Measurements from ENCODE around the gene SLC6A9.

Gene SLC6A9

DNA sequence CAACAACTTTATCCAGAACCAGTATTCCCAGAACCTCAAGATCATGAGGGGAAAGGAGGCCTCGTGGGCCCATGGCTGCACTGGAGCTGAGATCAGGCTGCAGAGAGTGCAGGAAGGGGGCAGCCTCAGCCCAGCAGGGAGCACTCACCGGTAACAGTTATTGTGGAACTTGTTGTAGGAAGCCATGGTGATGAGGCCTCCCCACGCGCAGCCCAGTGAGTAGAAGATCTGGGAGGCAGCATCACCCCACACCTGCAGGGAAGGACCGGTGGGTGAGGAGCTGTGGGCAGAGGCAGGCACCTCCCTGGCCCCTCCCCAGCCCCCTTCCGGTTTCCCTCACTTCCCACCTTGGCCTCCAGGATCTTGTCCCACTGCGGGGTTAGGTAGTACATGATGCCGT, 29.1 kb downstream of the SLC6A9 start:
- DNase-seq (ENCODE audit: low spot score), result no peak

DNA sequence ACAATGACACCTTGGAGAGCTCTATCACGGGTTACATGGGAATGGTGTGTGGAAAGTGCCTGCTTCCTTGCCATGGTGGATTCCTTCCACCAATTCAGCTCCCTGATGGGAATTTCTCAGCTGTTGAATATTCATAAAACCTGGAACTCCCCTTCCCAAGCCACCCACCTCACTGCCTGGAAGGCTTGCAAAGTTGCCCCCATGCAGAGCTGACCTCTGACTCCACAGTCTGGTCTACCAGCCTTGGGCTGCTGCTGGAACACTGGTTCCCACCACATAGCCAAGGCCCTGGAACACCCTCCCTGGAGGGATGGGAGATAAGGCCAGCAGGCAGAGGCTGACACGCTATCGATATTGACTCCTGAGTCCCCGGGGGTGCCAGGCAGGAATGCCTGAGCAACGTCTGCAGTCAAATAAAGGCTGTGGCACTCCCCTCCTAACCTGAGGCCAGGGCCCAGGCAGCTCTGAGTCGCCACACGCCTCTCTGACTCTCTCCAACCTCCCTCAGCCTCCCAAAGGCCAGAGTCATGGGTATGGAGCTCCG, 31.1 kb downstream of the SLC6A9 start:
- no peak for DNase-seq (ENCODE audit: low spot score)

DNA sequence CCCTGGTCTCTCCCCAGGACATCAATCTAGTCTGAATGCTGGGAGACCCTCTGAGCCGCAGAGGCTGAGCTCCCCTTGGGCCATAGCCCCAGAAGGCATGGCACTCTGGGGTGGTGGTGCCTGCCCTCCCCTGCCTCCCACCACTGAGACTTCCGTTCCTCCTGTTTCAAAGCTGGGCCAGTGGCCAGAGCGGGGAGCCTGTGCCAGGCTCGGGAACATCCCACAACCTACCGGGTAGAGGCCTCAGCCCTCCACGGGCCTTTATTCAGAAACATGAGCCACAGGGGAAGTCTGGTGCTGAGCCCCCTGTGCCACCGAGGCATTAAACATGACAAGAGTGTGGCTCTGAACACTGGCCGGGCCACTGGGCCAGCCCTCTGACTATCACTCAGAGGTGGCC, 31.8 kb downstream of the SLC6A9 start:
- no peak for DNase-seq (ENCODE audit: low spot score)

DNA sequence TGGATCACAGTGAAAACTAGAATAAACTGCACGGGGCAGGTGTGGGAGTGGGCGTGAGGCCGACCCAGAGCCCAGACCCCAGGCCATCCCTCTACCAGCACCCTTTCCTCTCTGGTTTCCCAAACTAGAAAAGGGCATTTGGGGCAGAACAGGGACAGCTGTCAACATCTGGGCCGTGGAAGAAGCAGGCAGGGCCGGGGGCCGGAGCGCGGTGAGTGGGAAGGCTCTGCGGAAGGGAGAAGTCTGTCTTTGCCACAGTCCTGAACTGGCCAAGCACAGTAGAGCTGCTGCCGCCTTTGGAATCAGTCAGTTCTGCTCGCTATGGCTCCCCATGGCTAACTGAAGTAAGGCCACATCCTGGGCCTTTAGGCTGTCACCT, 33.3 kb downstream of the SLC6A9 start:
- no peak for DNase-seq (ENCODE audit: low spot score)

DNA sequence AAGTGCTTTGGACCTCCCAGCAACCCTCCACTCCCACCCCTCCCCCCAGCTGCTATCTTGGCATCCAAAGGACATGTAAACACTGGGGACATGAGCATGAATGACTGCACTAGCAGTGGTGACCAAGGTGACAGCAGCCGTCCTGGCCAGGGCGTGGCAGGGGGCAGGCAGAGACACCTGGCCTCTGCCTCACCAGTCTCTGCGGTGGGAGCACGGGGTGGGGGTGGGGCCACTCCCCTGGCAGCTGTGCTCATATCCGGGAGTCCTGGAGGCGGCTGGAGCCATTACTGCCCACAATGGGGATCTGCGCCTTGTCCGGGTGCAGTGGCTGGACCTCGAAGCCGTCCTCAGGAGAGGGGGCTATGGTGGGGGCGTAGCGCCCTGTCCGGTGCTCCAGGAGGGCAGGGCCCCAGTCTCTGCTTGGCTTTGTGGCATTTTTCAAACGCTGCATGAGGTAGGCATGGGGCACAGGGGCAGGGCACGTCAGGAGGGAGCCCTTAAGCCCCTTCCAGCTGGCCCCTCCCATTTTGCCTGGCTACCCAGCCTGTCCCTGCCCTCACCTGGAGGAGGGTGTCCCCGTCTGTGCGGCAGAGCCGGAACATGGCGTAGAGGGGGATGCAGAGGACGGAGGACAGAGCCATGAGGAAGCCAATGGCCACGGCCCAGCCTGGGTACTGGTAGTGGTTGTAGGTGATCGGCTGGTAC, 33.8 kb downstream of the SLC6A9 start:
- DNase-seq (ENCODE audit: low spot score), result peak; percentile 88

DNA sequence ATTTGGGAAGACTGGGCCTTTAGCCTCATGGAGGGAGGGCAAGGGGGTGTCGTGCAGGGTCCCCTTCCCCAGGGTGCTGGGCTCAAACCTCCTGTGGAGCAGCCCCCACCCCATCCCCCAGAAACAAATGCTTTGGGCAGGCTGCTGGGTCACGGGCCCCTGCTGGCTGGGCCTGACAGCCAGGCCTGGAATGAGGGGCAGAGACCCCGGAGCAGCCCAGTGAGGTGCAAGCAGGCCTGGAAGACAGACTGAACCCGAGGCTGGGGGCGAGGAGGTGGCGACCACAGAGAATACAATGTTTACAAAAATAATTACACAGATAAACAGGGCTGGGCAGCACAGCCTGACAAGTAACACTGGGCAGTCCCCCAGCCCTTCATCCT, 34.5 kb downstream of the SLC6A9 start:
- DNase-seq (ENCODE audit: low spot score), result no peak

DNA sequence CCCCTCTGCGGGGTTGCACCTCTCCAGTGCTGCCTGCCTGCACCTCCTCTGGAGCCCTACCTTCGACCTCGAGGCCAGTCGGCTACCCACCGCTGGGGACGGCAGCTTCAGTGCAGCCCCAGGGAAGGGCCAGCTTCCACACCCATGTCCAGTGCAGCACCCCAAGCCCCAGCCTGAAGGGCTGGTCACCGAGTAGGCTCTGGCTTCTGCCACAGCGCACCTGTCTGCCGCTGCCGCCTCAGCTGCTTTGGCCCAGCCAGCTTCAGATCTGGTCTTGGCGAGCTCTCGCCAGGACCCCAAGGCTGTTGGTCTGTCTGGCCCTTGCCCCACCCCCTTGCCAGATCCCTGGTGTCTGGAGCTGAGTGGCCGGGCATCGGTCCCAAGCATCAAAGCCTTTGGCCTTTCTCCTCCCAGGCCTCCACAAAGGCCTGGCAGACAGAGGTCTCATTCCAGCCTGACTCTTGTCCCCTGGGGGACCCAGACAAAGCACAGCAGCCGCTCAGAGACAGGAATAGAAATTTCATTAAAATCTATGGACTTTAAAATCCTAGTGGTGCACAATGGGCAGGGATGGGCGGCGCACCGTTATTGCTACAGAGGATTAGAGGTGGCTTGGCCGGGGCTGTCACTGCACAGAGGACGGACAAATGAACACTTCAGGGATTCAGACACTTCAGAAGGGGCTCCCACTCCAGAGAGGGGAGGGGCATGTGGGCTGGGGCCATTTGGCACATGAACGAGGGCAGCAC, 35.1 kb downstream of the SLC6A9 start:
- DNase-seq (ENCODE audit: low spot score), result no peak

DNA sequence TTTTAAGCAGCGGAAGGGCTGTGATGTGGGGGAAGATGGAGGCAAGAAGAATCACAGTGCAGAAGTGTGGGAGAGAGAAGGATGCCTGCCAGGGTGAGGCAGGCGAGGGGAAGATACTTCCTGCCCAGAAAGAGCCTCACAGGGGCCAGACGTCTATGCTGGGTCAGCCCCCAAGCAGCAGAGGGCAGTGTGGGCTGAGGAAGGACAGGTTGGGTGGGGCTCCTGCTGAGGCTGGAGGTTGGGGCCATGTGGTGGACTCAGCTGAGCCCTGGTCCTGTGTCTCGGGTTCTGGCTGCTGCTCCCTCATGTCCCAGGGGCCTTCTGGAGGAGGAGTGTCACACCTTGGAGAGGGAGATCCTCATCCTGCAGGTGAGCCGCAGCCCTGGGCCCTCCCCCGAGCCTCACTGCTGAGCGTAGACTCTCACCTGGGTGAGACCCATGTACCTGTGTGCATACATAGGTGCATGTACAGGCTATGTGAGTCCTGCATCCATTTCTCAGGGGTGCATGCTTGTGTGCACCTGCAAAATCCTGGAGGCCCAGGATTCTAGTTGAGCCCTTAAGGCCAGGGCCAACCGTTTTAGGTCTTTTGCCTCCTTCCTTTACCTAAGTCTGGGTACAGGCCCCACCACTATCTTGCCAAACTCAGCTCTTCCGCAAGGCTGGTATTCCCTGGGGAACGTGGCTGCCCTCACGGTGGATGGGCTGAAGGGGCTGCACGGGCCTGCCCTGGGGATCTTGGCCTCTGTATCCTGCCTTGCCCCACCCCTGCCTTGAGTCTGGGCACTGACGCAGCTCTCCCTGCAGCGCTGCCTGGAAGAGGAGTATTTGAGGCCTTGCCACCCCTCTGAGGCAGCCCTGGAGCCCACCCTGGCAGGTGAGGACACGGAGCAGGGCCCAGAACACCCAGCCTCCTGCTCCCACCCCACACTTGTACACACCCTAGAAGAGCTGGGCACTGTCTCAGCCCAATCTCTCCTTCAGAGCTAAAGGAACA, 36.2 kb downstream of the SLC6A9 start:
- DNase-seq (ENCODE audit: low spot score), result peak; percentile 50

DNA sequence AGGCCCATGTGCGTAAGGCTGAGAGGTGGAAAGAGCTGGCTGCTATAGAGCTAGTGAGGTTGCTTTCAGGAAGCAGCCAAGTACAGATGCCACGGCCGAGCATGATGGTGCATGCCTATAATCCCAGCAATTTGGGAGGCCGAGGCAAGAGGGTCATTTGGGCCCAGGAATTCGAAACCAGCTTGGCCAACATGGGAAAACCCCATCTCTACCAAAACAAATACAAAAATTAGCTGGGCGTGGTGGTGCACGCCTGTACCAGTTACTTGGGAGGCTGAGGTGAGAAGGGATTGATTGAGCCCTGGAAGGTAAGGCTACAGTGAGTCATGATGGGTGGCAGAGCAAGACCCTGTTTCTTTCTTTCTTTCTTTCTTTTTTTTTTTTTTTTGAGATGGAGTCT, 37.2 kb downstream of the SLC6A9 start:
- DNase-seq (ENCODE audit: low spot score), result no peak

DNA sequence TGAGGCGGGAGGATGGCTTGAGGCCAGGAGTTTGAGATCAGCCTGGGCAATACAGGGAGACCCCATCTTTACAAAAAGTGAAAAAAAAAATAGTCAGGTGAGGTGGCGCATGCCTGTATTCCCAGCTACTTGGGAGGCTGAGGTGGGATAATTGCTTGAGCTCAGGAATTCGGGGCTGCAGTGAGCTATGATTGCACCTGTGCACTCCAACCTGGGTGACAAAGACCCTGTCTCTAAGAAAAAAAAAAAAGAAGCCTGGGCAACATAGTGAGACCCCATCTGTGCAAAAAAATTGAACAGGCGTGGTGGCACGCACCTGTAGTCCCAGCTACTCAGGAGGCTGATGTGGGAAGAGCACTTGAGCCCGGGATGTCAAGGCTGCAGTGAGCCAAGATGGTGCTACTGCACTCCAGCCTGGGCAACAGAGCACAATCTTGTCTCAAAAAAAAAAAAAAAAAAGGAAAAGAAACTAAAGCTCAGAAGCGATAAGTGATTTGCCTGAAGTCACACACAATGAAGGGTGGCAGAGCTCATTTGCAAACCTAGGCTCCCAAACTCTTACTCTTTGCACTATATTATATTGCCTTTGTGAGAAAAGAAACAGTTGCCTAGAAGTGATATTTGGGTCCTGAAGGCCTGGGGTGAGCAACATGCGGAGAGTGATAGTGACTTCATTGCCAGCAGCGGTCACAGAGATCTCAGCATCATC, 37.9 kb downstream of the SLC6A9 start:
- DNase-seq (ENCODE audit: low spot score), result no peak

DNA sequence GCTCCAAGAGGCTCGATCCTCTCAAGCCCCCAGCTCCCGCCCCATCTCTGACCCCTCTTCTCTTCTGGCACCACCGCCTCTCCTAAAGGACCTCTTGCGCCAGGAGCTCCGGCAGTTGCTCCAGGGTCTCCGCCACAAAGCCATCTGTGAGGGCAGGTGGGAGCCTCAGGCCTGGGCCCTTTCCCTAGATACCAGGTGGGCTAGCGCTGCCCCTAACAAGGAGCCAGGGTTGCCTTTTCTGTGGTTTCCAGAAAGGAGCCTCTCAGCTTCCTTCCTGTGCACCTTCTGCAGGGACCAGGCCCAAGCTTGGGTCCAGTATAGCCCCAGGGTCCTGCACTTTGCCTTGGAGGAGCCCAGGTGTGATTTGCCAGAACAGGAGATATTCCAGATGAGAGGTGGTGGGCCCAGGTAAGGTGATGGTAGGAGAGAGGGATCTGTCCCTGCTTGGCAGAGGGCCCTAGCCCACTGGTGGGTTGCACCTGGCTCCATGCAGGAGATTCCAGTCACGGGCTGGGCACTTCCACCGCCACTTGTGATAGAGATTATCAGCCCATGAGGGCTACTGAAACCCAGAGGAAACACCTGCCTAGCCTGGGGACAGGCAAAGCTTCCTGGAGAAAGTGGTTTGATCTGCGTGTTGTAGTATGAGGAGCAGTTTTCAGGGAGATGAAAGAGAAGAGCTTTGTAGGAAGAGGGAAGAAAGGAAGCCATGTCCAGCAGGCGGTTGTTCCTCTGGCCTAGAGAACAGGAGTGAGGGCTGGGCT, 38.8 kb downstream of the SLC6A9 start:
- DNase-seq (ENCODE audit: low spot score), result no peak

DNA sequence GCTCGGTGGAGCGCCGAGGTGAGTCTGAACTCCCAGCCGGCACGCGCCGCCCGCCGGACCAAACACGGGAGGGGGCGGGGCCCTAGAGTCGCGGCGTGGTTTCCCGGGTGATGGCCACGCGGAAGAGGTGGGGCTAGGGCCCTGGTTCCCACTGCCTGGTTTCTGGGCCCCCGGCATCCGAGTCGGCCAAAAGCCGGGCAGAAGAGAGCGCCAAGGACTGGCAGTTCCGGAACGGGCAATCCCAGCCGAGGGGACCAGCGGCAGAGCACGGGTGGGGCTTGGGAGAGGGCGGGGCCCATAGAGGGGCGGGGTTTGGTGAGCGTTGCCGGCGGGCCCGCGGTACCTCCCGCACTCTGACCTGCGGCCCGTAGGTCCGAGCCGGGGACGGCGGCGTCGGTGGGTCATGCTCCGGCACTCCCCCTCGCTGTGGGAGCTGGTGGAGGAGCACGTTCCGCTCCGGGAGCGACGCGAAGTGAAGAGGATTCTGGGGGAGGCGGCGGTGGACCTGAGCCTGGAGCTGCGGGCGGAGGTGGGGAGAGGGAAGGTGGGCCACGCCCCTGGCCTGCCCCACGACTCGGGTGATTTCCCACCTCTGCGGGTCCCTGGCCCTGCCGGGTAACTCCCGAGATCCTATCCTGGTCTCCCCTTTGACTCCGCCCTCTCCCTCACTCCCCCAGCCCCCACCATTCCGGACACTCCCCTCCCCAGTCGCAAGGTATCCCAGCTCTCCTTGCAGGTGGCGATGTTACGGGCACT, 39.6 kb downstream of the SLC6A9 start, which contains the start of gene CCDC24:
TSS of gene CCDC24 (plus strand) at position 124 of the 756 bp plus-strand sequence. CDS start at position 404, 280 bp downstream.
- DNase-seq (ENCODE audit: low spot score), result peak; percentile 87

DNA sequence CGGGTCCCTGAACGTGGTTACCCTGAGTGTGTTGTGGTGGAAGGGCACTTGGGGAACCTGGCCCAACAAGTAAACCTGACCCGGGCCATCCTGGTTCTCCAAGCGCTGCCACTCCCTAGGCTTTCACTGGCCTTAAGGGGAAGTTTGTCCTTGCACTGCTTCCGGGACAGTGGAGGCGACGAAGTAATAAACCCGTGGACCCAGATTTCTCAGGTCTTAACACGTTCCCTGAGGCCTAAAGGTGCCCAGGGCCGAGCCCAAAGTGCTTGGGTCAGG, 40.1 kb downstream of the SLC6A9 start:
- no peak for DNase-seq (ENCODE audit: low spot score)

DNA sequence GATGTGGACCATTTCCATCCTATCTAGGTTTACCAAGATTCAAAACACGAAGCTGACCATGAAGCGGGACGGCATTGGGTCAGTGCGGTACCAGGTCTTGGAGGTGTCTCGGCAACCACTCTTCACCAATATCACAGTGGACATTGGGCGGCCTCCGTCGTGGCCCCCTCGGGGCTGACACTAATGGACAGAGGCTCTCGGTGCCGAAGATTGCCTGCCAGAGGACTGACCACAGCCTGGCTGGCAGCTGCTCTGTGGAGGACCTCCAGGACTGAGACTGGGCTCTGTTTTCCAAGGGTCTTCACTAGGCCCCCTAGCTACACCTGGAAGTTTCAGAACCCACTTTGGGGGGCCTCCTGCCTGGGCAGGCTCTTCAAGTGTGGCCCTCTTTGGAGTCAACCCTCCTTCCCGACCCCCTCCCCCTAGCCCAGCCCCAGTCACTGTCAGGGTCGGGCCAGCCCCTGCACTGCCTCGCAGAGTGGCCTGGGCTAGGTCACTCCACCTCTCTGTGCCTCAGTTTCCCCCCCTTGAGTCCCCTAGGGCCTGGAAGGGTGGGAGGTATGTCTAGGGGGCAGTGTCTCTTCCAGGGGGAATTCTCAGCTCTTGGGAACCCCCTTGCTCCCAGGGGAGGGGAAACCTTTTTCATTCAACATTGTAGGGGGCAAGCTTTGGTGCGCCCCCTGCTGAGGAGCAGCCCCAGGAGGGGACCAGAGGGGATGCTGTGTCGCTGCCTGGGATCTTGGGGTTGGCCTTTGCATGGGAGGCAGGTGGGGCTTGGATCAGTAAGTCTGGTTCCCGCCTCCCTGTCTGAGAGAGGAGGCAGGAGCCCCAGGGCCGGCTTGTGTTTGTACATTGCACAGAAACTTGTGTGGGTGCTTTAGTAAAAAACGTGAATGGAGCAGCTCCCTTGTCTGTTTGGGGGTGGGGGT, 40.7 kb downstream of the SLC6A9 start:
- no peak for DNase-seq (ENCODE audit: low spot score)

DNA sequence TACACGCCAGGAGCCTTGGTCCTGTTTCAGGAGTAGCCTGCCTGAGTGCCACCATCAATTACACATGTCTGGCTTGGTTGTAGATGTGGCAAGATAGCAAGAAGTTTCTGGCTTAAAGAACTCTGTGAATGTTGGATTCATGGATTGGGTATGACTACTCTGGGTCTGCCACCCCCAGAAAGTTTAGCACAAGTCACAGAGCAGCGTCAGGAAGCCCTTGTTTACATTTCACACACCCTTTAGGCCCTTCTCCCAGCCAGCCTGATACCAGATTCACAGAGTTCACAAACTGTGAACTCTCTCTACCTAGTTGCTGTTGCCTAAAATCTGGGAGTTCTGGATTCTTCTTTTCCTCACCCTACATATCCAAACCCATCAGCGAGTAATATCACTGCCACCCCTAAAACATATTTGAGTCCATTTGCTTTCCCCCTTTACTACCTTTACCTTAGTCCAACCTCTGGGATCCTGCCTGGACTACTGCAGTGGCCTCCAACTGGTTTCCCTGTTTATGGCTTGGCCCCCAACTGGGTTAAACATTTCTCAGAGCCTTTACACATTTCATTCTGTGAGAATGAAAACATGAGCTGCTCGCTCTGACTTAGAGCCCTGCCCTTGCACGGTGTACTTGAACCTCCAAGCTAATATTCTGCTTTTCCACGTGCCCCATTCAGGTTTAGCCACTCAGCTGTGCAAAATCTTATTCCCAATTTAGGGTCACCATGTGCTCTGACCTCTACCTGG, 43.9 kb downstream of the SLC6A9 start:
- DNase-seq (ENCODE audit: low spot score), result no peak

DNA sequence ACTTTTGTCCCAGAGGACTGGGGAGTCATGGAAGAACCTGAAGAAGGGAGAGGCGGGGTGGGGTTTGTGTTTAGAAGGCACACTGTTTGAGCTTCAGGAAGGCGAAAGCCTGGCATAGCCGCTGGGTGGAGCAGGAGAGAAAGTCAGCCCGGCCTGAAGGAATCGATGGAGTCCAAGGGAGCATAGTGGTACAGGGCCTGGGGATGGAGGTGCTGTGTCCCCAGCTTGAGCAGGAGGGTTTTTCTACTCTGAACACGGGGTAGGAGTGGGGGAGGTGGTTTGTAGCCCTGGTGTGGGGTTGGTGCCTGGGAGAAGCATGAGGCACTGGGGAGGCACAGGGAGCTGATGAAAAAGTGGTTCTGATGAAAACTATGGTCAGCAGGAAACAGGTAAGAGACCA, 44.5 kb downstream of the SLC6A9 start:
- no peak for DNase-seq (ENCODE audit: low spot score)

DNA sequence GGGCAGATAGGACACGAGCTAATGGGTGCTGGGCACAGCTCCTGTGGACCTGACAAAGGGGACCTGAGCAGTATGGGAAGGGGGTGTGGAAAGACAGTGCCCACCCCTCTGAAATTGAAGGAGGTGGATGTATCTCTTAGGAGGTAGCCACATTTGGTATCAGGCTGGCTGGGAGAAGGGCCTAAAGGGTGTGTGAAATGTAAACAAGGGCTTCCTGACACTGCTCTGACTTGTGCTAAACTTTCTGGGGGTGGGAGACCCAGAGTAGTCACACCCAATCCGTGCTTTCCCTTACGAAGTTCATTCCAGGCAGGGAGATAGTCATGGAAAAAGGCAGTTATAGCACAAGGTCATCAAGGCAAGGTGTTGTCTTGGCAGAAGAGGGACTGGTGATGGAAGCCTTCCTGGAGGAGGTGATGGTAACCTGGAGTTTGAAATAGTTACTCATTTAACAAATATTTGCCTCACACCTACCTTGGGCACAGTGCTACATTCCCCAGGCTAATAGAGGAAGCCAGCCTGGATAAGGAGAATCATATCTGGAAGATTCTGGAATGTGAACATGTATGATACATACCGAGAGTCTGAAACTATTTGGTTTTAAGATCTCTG, 45.2 kb downstream of the SLC6A9 start:
- no peak for DNase-seq (ENCODE audit: low spot score)

DNA sequence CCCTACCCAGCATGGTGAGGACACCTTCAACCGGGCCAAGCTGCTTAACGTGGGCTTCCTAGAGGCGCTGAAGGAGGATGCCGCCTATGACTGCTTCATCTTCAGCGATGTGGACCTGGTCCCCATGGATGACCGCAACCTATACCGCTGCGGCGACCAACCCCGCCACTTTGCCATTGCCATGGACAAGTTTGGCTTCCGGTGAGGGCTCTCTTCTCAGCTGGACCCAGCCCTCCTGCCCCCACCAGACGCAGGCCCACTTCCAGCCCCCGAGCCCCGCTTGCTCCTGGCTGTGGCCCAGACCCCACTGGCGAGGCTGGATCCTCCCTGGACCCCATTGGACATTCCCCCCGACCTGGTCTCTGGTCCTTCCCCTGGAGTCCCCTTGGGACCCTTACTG, 46.4 kb downstream of the SLC6A9 start:
- DNase-seq (ENCODE audit: low spot score), result no peak
